Testis (tissue), 2 donors: ENCODE data around the gene SMIM3.

Experiments used
- CTCF ChIP-seq, 3 experiments: fragments of 450-650 bp in 2 of 3; fragments of 200-600 bp in 1 of 3; sonication (generic) in 1 of 3; IDR thresholded peaks; one replicate each; pipeline ENCODE4 v1.5.1; 2016 to 2019; ENCODE audit warnings: antibody characterized with exemption in 3 of 3, mild to moderate bottlenecking in 2 of 3, moderate library complexity in 1 of 3
- POLR2A ChIP-seq: fragments of 450-650 bp; IDR thresholded peaks from one replicate; pipeline ENCODE4 v1.6.1; 2017; ENCODE audit warnings: antibody characterized with exemption, mild to moderate bottlenecking, moderate library complexity

- no peak for TF ChIP-seq POLR2A
- no peak for TF ChIP-seq CTCF (IDR thresholded peaks at IDR 0.05)
Observed at GRCh38 chr5:150738862-150739261, 39.7 kb upstream of the SMIM3 start.
